Stimulated activated CD4-positive, alpha-beta T cell treated with anti-CD3 and anti-CD28 coated beads, Interleukin-15, amount 100 ng/mL, for 1 hour (primary cell): ENCODE data around the gene GAL3ST2.
"Not testable (repeated sequence)": the region's sequence is repeated elsewhere in the genome, so short reads cannot be mapped to it uniquely, and the experiment has no call there.

Source experiments
- DNase-seq, 2 donors: peaks; one replicate each; pipeline ENCODE4 v3.0.0-alpha.2; 2020; ENCODE audit warnings: low read depth in 1 of 2, low spot score in 1 of 2

Gene GAL3ST2

DNA sequence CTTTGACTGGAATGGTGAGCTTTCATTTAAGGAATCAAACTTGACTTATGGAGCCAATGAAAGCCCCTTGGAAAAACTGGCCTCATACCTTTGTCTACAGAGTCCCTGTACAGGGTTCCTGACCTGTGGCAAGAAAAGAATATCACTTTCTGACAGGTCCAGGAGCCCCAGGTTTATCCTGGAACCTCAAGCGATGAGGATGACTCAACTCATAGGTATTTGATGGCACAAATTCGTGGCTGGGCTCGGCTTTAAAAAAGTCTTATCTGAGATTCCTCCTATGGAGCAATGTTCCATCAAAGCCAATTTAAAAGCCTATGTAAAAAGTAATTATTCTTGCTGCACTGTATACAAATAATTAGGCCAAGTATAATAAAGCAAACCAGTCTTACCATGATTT is 14.8 kb downstream of the GAL3ST2 start:
- DNase-seq = not testable (repeated sequence)

DNA sequence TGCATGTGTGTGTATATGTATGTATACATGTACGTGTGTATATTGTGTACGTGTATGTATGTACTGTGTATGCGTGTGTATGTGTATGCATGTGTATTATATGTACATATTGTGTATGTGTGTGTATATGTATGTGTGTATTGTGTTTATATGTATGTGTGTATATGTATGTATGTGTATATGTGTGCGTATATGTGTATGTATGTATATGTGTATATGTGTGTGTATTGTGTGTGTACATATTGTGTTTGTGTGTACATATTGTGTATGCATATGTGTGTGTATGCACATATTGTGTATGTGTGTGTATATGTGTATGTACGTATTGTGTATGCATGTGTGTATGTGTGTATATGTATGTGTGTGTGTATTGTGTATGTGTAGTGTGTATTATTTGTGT is 16.8 kb downstream of the GAL3ST2 start:
- DNase-seq = no peak

DNA sequence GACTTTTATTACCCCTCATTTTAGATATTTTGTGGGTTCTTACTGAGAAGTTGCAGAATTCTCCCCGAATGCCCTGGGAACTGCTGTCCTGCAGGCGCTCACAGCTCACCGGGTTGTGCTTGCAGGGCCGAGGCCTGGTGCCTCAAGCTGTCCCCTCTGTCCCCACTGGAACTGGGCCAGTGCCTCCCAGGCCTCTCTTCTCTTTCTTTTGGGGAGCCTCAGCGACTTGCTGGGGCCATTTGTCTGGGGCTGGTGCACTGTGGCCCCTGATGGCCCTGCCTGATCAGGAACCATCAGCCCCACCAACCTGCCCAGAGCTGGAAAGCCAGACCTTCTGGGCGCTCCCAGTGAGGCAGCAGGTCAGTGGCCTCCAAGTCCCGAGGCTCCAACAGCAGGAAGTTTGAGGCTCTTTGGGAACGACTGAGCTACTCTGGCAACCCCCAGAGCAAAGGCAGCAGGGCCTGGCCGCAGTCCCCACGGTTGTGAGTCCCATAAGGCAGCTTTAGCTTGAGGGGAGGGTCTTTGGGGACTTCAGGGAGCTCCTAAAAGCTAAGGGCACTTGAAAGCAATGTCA is 17.7 kb downstream of the GAL3ST2 start:
- no peak for DNase-seq

DNA sequence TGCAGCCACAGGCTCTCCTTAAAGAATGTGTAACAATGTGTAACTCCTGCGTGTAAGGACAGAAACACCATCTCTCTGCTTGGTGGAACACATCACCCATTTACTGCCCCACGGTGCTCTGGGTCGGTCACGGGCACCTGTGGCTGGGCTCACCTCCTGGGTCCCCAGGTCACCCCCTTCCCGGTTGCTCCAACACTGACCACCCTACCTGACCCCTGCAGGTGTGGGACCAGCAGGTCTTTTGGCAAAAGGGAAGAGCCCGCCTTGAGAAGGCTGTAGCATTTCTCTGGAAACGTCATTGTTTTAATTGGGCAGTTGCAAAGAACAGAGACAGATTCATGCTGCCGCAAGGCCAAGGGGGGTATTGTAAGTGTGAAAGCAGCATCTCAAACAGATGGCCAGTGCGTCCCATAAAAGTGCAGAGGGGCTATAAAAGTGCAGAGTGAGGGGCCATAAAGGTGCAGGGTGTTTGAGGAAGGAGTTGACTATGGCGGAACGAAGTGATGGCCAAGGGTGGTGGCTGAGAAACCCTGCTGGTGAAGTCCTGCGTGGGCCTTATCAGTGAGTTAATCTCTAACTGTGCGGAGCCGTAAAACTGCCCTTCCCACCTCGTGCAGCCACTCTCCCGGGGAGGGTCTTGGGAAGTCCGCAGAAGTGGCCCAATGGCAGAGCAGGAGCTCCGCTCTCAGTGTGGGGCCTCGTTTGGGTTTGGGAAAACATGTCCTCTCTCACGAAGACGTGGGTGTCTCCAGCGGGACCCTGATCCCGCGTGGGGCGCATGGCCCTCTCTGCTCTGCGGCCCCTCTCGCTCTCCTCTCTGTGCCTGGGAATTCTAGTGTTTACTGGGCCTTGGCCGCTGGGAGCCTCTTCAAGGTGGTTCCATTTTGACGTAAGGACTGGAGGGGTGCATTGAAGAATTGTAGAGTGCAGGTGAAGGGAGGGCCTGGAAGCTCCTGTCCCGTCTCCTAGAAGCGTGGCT is 18.7 kb downstream of the GAL3ST2 start:
- DNase-seq = no peak

DNA sequence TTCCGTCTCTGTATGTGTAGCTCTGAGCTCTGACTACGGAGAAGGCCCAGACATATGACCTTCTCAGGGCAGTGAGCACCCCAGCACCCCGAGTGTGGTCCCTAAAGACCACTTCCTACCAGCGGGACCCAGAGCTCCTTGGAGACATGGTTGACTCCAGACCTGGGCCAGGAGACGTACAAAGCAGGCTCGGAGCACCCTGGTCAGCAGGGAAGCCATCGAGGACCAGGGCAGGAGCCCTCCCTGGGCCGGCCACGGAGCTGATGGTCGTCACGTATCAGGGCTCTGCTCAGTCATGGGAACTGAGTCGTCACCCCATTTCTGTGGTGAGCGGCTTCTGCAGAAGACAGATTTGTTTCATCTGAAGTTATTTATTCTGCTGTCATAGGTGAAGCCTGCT is 19.6 kb downstream of the GAL3ST2 start:
- DNase-seq = no peak

DNA sequence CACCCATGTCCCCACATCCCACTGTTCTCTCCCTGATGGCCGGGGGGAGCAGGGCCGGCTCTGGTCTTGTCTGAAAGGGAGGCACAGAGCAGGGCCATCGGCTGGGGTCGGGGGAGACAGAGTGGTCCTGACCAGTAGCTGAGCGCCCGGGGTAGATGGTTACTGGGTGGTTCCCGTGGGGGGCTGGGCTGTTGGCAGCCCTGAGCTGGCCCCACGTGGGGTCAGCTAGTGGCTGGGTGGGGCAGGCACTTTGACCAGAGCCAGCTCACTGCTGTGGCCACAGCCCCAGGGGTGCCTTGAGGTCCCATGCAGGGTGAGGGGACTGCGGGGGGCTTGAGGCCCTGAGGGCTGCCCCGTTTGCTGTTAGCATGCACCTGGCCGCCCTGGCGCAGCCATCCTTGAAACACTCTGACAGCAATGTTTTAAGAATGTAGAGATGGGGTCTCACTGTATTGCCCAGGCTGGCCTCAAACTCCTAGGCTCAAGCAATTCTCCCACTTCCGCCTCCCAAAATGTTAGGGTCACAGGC is 20.1 kb downstream of the GAL3ST2 start:
- DNase-seq = no peak

DNA sequence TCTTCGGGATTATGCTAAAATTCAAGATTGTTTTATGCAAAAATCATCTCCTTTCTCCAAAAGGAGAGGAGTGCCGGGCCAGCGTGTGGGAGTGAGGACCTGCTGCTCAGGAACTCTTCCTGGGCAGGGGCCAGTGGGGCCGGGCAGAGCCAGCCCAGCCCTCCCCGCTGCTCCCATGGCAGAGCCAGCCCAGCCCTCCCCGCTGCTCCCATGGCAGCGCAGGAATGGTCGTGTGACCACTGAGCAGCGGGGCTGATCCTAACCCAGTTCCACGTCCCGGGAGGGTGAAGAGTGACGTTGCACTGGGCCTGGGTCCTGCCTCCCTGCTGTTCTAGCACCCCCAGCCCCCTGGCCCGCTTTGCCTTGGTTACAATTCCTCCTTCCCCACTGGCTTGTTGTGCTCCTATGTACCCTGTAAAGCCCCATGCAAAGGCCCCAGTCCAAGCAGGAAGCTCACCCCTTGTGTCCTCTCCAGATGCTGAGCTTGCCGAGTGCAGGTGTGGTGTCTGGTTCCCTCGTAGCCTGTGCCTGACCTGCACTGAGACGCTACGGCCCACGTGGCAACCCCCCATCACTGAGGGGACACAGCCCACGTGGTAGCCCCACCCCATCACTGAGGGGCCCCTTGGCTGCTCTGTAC is 20.9 kb downstream of the GAL3ST2 start:
- DNase-seq = no peak

DNA sequence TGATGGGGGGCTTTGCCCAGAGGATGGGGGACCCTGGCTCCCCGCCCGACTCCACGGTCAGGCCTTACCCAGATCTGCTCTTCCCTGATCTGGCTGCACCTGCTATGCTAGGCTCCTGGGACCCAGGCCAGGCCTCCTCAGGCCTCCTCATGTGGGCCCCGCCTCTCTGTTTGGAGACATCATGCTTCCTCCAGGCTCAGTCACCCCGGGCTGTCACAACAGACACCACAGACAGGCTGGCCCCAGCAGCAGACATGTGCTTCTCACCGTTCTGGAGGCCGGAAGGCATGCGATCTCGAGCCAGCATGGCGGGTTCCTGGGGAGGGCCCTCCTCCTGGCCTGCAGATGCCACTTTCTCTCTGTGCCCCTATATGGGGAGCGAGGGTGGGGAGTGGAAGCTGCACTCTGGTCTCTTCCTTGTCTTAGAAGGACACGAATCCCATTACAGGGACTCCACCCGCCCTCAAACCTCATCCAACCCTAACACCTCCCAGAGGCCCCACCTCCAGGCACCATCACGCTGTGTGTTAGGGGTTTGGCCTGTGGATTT is 21.5 kb downstream of the GAL3ST2 start:
- no peak for DNase-seq

DNA sequence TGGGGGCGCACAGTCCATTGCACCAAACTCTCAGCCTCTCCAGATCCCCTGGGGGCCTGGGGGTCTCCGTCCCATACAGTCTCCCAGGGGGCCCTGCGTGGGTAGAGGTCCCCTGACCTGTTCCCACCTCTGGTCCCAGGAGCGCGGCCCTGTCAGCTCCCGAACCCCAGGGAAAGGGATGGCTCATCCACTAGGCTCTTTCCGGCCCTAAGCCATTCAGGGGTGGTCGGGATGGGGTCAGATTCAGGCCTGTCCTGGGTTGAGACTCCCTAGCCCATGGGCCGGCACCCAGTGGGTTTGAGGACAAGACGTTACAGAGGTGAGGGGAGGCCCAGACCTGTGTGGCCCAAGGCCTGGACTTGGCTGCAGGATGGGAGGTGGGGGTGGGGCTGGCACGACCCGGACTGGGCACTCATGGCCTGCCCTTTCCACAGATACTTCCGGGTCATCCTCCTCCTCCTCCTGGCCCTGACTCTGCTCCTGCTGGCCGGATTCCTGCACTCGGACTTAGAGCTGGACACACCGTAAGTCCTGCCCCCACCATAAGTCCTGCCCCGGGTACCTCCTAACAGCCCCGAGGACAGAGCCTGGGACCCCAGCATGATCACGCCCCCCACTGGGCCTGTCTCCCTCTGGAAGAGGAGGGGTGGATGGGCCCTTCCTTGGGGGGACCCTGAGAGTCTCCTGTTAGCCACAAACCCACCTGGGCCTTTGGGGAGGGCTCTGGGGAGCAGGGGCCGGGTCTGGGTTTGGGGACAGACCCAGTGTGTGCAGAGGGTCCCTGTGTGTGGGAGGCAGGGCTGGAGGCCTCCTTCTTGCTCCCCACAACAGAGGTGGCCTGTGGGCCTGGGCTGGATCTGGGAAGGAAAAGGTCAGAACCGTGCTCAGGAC is 22.3 kb downstream of the GAL3ST2 start:
- DNase-seq = no peak

DNA sequence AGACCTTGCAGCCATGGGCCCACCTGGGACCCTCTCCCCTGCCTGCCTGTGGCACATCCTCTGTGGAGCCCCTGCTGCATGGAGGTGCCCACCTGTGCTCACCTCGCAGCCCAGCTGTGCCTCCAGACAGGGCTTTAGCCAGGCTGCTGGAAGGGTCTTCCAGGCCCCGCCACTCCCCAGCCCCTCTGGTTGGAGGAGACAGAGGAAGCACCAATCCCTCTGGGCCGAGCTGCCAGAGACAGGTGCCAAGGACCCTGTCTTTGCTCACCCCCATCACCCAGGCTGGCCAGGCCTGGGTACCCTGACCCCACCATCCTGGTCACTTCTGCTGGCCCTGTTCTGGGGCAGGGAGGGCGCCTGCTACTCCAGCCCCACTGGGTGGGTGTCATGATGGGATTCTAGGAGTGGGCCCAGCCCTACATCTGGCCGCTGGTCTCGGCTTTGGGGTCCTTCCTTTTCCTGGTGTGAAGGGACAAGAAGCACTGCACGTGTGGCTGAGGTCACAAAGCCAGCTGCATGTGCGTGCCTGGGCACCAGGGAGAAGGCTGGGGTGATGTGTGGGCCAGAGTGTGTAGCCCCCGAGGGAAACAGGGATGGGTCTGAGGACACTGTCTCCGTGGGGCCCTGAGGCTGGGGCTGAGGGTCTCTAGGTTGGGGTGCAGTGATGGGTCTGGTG is 23.0 kb downstream of the GAL3ST2 start:
- no peak for DNase-seq

DNA sequence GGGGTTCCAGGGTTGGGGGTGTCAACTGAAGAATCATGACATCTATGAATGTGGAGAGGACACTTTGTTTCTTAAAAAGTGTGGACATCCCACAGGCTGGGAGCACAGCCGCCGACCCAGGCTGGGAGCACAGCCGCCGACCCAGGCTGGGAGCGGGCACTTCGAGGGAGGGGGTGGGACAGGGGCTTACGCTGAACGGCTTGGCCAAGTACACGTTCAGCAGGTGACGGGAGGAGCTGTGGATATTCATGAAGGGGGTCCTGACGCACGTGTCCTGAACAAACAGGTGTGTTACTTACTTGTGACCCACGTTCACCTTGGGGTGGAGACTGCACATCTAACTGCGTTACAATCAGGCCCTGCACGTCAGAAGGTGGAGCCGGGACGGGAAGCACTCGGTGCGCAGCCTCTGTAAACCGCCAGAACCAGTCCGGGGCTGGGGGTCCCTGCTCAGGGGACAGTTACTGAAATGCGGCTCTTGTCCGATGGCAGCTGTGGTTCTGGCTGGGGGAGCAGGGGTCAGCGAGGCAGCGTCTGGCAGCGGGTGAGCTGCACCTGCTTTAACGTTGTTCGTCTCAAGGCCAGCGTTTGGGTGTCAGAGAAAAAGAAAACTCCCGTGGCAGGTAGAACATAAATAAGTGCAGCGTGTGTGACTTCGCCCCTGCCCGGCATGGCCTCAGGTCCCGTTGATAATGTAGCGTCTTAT is 23.7 kb downstream of the GAL3ST2 start:
- not testable (repeated sequence) for DNase-seq

DNA sequence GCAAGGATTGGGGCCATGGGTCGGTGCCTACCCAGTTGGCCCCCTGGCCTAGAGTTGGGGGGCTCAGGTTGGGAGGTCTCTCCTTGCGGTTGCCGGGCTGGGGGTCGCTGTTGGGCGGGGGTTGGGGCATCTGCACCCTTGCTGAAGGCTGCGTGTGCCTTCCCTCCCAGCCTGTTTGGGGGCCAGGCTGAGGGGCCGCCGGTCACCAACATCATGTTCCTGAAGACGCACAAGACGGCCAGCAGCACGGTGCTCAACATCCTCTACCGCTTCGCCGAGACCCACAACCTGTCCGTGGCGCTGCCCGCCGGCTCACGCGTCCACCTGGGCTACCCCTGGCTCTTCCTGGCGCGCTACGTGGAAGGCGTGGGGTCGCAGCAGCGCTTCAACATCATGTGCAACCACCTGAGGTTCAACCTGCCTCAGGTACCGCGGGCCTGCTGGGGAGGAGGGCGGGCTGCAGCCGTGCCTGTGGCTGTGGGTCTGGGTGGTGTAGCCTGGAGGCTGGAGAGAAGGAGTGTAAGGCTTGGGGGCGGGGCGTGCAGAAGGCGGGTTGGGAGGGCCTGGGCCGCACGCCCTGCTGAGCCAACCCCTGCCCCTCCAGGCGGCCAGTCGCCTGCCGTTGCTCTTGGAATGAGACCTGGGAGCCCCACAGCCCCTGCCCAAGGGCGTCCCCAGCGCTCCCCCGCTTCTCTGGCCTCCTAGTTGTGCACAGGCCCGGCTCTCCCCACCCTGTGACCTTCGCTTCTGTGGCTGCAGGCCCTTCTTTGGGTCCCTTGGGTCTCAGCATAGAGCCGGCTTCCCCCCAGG is 25.2 kb downstream of the GAL3ST2 start:
- DNase-seq = no peak

DNA sequence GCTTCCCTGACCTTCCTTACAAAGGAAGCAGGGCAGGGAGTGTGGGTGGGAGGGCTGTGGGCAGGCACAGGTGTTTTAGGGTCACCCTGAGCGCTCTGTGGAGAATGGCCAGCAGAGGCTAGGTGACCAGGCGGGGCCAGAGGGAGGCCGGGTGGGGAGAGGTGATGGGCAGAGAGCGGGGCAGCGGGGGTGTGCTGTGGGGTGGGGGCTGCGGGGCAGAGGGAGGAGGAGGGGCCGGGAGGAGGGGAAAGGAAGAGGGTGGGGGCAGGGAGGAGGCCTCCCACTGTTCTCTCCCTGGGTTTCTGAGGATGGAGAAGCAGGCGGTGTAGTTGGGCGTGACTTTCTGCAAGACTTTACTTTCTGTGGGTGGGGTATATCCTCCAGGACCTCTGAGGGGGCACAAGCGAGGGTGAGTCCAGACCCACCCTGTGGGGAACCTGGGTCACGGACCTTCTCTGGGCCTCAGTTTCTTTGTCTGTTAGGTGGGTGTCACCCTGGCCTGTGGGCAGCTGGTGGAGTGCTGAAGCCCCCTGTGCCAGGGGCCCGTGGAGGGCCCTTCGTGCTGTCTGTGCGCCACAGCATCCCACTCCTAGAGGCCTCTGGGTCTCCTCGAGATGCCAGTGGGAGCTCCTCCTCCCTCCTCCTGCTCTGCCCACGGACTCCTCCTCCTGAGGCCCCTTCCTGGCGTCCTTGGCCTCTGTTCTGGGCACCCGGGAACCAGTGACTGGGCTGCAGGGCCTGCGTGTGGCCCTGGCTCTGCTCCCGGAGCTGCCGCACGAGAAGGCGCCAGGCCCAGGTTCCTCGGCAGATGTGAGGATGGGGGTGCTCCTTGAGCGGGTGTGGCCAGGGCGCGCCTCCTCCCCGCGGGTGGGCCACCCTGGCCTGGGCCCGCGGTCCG is 26.0 kb downstream of the GAL3ST2 start:
- no peak for DNase-seq

DNA sequence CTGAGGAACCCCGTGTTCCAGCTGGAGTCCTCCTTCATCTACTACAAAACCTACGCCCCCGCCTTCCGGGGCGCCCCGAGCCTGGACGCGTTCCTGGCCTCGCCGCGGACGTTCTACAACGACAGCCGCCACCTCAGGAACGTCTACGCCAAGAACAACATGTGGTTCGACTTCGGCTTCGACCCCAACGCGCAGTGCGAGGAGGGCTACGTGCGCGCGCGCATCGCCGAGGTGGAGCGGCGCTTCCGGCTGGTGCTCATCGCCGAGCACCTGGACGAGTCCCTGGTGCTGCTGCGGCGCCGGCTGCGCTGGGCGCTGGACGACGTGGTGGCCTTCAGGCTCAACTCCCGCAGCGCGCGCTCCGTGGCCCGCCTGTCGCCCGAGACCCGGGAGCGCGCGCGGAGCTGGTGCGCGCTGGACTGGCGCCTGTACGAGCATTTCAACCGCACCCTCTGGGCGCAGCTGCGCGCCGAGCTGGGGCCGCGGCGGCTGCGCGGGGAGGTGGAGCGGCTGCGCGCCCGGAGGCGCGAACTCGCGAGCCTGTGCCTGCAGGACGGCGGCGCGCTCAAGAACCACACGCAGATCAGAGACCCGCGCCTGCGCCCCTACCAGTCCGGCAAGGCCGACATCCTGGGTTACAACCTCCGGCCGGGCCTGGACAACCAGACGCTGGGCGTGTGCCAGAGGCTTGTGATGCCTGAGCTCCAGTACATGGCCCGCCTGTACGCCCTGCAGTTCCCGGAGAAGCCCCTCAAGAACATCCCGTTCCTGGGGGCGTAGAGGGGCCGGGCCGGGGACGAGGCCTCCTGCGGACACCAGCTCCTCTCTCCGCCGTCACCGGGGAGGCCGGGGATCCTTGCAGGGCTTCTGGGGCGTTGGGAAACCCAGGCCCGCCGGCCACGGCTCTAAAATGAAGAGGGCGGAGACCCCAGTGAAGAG is 27.0 kb downstream of the GAL3ST2 start:
- peak in 1 of 2 donors; percentile 18 for DNase-seq

DNA sequence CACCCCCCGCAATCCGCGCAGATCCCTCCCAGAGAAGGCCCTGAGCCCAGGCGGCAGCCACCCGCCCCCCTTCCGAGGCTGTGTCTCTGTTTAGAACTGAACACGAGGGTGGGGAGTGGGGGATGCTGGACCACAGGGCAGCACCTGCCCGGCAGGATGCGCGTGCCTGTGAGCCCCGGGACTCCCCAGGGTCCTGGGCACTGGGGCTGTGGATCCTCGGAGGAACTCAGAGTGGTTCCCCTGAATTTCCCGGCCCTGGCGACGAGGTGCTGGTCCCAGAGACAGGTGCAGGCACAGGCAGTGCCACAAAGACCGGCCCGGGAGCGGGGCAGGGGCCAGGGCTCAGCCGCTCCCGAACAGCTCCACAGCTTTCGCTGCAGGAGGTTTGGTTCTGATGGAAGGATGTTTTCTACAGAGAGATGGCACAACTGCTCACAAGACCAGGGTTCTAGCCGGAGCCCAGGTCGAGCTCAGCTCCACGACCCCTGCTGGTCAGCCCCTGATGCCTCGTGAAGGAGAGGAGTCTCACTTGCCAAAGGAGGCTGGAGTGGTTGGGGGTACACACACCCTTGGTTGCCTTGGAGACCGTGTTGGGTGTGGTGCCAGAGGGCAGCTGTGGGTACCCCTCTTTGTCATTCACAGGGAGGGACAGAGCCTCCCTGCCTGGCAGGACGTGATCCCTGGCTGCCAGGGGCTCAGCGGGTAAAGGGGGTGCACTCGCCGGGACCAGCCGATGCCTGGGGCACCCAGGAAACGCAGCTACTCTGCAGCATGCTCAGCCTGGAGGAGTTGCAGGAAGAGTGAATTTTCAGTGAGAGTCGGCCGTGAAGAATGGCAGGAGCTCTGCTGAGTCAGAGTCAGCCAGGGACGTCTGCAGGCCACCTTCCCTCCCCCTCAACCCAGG is 28.0 kb downstream of the GAL3ST2 start:
- DNase-seq = no peak
